Loucy (cell line): ENCODE results near the gene CCDC70.

ENCODE experiments used
- CTCF ChIP-seq: fragments of 200-600 bp; sonication (generic); conservative IDR thresholded peaks from 2 replicates; pipeline ENCODE4 v1.5.1; 2014; ENCODE audit warnings: mild to moderate bottlenecking, antibody characterized with exemption, low read length
- EZH2phosphoT487 ChIP-seq: fragments of 200-600 bp; IDR thresholded peaks from 2 replicates; pipeline ENCODE4 v1.6.1; 2018; ENCODE audit warnings: antibody characterized with exemption, mild to moderate bottlenecking, moderate library complexity, borderline replicate concordance

- no peak for TF ChIP-seq CTCF
- TF ChIP-seq EZH2phosphoT487, result no peak
Measured at GRCh38 chr13:51838240-51838846, 23.4 kb upstream of the CCDC70 start.
